ENCODE data around the gene HSPB2.

DNA sequence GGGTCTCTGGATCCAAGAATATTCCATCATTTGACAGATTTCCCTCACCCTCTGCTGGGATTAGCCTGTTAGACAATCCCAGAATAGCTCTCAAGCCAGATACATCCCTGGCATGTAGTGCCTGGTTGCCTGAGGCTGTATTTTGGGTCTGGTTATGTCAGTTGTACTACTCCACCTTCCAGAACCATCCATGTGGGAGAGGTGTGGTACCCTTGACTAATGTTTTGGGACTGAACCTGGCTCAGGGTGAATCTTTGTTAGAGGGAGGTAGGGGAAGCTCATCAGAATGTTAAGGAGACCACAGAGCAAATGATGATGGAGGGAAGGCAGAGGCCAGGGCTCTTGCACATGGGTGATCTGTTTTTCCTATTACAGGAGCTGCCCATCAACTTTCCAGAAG lies 11.4 kb downstream of the HSPB2 start:
- no peak for TF ChIP-seq EZH2 (IDR thresholded peaks at IDR 0.05; ENCODE audit: borderline replicate concordance, low read length)
- TF ChIP-seq, protein P1, sequence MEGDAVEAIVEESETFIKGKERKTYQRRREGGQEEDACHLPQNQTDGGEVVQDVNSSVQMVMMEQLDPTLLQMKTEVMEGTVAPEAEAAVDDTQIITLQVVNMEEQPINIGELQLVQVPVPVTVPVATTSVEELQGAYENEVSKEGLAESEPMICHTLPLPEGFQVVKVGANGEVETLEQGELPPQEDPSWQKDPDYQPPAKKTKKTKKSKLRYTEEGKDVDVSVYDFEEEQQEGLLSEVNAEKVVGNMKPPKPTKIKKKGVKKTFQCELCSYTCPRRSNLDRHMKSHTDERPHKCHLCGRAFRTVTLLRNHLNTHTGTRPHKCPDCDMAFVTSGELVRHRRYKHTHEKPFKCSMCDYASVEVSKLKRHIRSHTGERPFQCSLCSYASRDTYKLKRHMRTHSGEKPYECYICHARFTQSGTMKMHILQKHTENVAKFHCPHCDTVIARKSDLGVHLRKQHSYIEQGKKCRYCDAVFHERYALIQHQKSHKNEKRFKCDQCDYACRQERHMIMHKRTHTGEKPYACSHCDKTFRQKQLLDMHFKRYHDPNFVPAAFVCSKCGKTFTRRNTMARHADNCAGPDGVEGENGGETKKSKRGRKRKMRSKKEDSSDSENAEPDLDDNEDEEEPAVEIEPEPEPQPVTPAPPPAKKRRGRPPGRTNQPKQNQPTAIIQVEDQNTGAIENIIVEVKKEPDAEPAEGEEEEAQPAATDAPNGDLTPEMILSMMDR (conservative IDR thresholded peaks at IDR 0.05 in 1 of 2, IDR thresholded peaks at IDR 0.05 in 1 of 2; ENCODE audit: extremely low read depth in 1 of 2, insufficient read depth in 1 of 2, low read depth in 1 of 2, low read length in 2 of 2): no peak
